ENCODE results near the gene VPS13C. TPM values are rescaled to one million over a fixed set of nuclear protein-coding genes. Genes with fewer than 3 reads are reported as not detected.

Gene VPS13C
- total and polyA plus RNA-seq, 8 donors: 8.8 to 49.6 (median 27.9) TPM

DNA sequence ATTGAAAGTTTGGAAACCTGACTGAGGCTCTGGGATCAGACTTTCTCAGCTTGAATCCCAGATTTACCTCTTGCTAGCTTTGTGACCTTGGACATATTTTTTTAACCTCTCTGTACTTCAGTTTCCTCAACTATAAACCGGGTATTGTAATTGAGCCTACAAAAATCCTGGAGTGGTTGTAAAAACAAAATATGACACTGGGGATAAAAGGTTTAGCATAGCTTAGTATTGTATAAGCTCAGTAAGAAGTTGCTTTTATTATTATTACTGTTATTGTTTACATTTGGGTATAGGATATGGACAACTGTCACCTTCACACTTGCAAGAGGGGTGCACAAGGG is 28.1 kb upstream of the VPS13C start:
- Histone ChIP-seq H3K9me3 (no peaks in the 10 kb centered on the region), H3K27ac (peak overlapping the region in 2 of 4 donors; percentile 37 to 76), H3K27me3 (no peaks in the 10 kb centered on the region), H3K36me3 (no peaks in the 10 kb centered on the region), H3K4me1 (peaks cover 0 to 15% (median 0%) of the 10 kb centered on the region in 3 donors), H3K4me3 (no peak overlapping the region)
- TF ChIP-seq, protein P1, sequence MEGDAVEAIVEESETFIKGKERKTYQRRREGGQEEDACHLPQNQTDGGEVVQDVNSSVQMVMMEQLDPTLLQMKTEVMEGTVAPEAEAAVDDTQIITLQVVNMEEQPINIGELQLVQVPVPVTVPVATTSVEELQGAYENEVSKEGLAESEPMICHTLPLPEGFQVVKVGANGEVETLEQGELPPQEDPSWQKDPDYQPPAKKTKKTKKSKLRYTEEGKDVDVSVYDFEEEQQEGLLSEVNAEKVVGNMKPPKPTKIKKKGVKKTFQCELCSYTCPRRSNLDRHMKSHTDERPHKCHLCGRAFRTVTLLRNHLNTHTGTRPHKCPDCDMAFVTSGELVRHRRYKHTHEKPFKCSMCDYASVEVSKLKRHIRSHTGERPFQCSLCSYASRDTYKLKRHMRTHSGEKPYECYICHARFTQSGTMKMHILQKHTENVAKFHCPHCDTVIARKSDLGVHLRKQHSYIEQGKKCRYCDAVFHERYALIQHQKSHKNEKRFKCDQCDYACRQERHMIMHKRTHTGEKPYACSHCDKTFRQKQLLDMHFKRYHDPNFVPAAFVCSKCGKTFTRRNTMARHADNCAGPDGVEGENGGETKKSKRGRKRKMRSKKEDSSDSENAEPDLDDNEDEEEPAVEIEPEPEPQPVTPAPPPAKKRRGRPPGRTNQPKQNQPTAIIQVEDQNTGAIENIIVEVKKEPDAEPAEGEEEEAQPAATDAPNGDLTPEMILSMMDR (IDR thresholded peaks at IDR 0.05): no peak
- ATAC-seq (no peak), FAIRE-seq (no peak), DNase-seq (no peak)
- 14 to 21% methylated on average over 1 of the region's 1 CpG for WGBS, 2 donors
- intact Hi-C loops (cut with DNase I): no loop called here

DNA sequence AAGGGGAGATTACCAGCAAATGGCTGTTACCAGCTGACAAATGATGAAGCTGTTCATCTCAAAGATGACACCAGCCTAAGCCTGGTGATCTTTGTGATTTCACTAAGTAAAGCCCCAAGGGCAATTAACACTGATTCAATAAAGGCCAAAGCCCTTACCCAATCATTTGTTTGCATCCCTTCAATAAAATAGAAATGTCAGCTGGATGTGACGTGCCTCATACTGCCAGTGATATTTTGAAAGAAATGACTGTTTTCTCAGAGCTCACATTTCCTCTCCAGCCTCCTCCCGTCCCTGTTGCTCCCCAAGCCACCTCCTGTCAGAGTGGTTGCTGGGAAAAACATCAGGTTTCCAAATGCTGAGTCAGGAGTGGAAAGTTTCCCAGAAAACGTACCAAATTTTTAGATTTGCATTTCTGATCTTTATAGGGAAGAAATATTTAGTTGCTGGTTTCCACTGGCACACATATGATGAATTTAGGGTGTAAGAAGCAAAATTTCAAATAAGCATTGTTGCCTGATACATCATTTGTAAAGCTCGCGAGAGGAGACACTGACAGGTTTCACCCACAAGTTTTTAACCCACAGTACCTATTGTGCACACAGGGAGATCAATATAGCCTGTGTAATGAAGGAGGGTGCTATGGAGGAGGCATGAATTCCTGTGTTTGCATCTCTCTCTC is 27.6 kb upstream of the VPS13C start:
- TF ChIP-seq, protein P1 (IDR thresholded peaks at IDR 0.05): no peak
- no peaks in the 10 kb centered on the region for H3K9me3 ChIP-seq
- intact Hi-C loops (cut with DNase I): no loop called here
- no peaks in the 10 kb centered on the region for H3K36me3 ChIP-seq
- FAIRE-seq (no peak), DNase-seq (peak in 3 of 6 donors; percentile 37 to 63 (median 49)), ATAC-seq (peak; percentile 88 to 91 (median 91))
- H3K27me3 ChIP-seq: no peaks in the 10 kb centered on the region
- 17 to 19% methylated on average over 5 of the region's 5 CpGs for WGBS, 2 donors
- peak overlapping the region in 2 of 4 donors; percentile 56 to 76 for H3K27ac ChIP-seq
- peaks cover 0 to 15% (median 0%) of the 10 kb centered on the region in 3 donors for H3K4me1 ChIP-seq
- H3K4me3 ChIP-seq: no peak overlapping the region

DNA sequence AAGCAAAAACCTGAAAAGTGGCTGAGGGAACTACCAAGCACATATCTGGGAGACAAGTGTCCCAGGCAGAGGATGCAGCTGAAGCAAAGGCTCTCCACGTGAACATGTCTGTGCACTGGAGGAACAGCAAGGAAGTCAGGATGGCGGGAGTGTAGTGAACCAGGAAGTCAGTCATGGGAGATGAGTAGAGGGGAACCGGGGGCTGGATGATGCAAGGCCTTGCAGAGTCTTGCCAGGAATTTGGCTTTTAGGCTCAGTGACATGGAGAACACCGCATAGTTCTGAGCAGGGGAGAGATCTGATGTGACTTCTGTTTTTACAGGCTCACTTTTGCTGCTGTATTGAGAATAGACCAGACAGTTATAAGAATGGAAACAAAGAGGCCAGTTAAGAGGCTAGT is 25.5 kb upstream of the VPS13C start:
- Histone ChIP-seq H3K27me3 (no peaks in the 10 kb centered on the region), H3K36me3 (no peaks in the 10 kb centered on the region), H3K9me3 (no peaks in the 10 kb centered on the region), H3K4me3 (no peak overlapping the region), H3K27ac (peak overlapping the region in 1 of 4 donors; percentile 37), H3K4me1 (peaks cover 0 to 15% (median 0%) of the 10 kb centered on the region in 3 donors)
- DNase-seq: no peak
- peak in 1 of 4 donors; percentile 24 for ATAC-seq
- TF ChIP-seq, protein P1 (IDR thresholded peaks at IDR 0.05): no peak
- no peak for FAIRE-seq
- WGBS, 2 donors: 61 to 76% methylated on average over 4 of the region's 4 CpGs
- intact Hi-C loops (cut with DNase I): no loop called here

DNA sequence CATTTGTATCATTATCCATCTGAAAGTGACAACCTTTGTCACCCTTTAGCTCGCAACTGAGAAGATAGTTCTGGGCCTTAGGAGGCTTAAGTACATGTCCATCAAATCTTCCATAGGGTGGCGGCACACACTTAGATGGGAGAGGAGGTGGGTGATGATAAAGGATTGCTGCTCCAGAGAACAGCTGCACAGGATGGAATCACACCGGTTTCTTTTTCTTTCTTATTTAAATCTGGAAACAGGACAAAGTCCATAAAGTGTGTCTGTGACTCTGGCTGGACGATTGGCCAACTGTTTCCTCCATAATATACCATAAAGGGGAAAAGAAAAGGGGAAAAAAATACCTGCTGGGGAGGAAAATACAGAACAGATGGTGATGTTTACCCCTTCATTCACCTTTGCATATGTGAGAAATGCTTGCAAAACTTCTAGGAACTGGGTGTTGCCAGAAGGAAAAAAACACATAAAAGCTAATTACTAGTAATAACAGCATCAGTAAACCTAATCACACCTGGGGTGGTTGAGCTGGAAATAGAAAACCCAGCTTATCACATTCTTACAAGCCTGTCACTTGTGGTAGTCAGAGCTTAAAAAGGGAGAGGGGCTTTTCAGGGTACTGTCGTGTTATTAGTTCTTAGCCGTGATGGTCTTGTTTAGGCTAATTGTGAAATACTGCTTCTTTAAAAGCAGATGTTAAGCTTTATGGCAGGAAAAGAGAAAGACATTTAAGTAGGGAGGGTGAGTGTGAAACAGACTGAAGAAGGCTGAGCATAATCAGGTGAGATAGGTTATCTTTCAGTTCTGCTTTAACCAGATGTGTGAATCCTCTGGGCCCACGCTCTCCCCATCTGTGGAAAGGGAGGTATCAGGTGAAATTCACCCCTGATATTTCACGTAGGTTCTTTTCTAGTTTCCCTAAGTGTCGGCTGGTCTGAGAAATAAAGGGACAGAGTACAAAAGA is 23.2 kb upstream of the VPS13C start:
- ATAC-seq (no peak), DNase-seq (no peak), FAIRE-seq (no peak)
- H3K4me3 ChIP-seq: no peak overlapping the region
- 77 to 78% methylated on average over 9 of the region's 9 CpGs for WGBS, 2 donors
- no peaks in the 10 kb centered on the region for H3K27me3 ChIP-seq
- peaks cover 0 to 8% (median 0%) of the 10 kb centered on the region in 3 donors for H3K4me1 ChIP-seq
- no peak overlapping the region for H3K27ac ChIP-seq
- no peaks in the 10 kb centered on the region for H3K9me3 ChIP-seq
- intact Hi-C loops (cut with DNase I): no loop called here
- no peaks in the 10 kb centered on the region for H3K36me3 ChIP-seq
- TF ChIP-seq, protein P1 (IDR thresholded peaks at IDR 0.05): no peak
